Globus pallidus (tissue), 1 donor: Measurements from ENCODE around the gene AACS.
A peak's percentile ranks its signal among the peaks of the same experiment; 100 is the strongest.
"Not testable (repeated sequence)": the region's sequence is repeated elsewhere in the genome, so short reads cannot be mapped to it uniquely, and the experiment has no call there.

ENCODE experiments used
- DNase-seq: peaks from one replicate; pipeline ENCODE4 v3.0.0-alpha.2; 2015; ENCODE audit warnings: low spot score

AACS gene

DNA sequence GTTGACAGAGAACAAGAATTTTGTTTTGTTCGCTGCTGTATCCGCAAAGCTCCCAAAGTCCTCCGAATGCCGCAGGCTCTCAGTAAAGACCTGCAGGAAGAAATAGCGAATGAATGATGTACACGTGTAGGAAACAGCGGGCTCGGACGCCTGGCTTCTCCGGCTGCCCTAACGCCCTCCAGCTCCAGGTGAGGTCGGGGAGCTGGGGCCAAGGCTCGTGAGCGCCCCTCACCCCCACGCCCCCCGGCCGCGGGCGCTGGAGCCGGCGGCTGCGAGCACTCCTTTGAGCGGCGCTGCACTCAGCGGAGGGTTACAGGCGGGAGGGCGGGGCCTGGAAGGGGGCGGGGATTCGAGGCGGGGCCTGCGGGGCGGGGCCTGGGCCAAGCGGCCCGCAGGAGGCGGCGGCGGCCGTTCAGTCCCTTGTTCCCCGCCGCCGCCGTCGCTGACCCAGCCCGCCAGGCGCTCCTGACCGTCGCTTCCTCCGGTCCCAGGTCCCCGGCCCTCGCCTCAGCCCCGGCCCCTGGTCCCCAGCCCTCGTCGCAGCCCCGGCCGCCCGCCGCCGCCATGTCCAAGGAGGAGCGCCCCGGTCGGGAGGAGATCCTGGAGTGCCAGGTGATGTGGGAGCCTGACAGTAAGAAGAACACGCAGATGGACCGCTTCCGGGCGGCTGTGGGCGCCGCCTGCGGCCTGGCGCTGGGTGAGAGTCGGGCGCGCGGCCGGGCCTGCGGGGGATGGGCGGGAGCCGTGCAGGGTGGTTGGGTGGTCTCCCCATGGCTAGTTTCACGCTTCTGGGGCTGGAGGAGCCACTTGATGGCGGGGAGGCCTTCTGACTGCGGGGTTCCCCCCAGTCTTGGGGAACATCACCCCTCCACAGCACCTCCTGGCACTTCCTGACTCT lies at the start of gene AACS:
TSS of gene AACS (plus strand) at position 415 of the 898 bp plus-strand sequence. CDS start at position 565, 150 bp downstream.
- peak; percentile 80 for DNase-seq

DNA sequence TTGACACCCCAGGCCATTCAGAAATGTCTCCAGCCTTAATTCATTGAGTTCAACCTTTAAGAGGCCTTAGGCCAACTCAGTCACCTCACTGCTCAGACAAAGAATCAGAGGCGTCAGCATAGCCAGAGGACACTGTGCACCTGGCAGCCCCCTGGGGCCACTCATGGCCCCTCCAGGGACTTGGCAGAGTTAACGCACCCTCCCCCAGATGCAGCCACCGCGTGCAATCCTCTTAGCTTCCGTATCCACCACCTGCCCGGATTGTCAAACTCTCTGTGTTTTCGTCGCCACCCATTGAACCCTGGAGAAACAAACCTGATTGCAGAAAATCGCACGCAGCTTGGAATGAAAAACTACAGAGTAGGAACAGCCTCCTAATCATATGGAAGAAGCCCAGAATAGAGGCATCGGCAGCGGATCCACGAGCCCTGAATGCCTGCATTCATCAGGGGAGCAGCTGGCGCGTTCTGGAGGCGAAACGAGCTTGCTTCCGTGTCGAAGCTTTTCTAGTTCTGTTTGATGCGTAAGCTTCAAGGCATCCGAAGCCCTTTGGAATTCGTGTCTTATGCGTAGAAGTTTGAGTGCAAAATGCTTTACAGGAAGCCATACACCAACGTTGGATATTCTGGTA lies 49.4 kb upstream of the AACS start:
- DNase-seq, result peak; percentile 76

DNA sequence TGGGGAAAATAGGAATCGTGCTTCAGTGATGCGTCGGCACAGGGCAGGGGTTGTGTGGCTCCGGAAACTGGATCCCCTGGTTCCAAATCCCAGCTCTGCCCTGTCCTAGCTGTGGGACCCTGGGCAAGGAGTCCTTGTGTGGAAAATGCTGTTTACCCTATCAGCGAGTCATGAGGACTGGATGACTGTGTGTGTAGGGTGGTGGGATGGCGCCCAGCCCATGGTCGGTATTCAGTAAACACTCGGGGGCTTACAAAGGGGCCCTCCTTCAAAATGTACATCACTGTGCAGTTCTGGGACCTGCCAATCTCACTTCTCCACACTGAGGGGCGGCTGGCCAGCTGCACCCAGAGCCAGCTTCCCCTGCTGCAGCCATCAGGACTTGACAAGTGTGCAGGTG lies 47.4 kb upstream of the AACS start:
- no peak for DNase-seq

- DNase-seq, result no peak
Measured at GRCh38 chr12:125018356-125018755, 46.9 kb upstream of the AACS start.

DNA sequence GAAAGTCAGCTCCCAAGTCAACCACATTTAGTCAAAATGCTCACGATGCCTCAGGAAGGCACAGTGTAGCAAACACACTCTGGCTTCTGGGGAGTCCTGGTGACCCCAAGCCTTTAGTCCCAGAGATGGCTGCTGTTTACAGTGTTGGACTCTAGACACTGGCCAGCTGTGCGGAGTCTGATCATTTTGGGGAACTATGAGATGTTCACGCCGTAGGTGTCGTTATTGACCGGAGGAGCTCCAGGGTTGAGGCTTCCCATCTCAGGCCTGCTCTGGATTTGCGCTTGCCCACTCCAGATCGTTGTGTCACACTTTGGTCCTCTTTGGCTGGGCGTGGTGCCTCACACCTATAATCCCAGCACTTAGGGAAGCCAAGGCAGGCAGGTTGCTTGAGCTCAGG lies 44.1 kb upstream of the AACS start:
- DNase-seq, result no peak

- DNase-seq, result no peak
Measured at GRCh38 chr12:125021771-125022170, 43.5 kb upstream of the AACS start.

GRCh38 chr12:125023065-125023464 lies 42.2 kb upstream of the AACS start:
- DNase-seq, result no peak

DNA sequence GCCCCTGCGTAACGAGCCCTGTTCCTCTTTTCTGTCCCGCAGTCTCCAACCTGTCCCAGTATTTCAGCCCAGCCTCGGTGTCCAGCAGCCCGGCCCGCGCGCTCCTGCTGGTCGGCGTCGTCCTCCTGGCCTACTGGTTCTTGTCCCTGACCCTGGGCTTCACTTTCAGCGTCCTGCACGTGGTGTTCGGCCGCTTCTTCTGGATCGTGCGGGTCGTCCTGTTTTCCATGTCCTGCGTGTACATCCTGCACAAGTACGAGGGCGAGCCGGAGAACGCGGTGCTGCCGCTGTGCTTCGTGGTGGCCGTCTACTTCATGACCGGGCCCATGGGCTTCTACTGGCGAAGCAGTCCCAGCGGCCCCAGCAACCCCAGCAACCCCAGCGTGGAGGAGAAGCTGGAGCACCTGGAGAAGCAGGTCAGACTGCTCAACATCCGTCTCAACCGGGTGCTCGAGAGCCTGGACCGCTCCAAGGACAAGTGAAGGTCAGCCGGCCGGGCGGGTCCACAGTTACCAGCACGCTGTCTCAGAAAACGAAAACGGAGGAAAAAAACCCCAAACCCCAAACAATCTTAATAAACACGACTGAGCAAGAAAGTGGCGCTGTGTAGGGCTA lies 40.2 kb upstream of the AACS start:
- no peak for DNase-seq

GRCh38 chr12:125025606-125026235 lies 39.5 kb upstream of the AACS start:
- no peak for DNase-seq

DNA sequence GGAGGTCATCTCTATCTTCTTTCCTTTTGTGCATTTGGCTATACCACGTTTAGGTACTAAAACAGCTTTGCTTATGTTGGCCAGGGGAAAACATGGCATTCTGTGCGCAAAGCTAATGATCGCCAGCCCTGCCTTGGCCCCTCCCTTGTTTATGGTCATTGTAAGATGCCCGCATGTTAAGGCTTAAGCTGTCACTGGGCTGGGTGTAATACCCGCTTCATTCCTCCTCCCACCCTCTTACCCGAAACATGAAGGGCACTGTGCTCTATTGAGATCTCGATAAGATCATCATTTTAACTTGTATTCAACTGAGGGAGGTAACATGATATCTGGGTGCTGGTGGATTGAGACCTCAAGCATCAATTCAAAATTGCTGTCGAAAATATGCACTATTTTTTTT lies 37.1 kb upstream of the AACS start:
- DNase-seq, result no peak

- DNase-seq, result no peak
Measured at GRCh38 chr12:125029761-125030358, 35.4 kb upstream of the AACS start.

- not testable (repeated sequence) for DNase-seq
Measured at GRCh38 chr12:125031471-125031870, 33.8 kb upstream of the AACS start.

DNA sequence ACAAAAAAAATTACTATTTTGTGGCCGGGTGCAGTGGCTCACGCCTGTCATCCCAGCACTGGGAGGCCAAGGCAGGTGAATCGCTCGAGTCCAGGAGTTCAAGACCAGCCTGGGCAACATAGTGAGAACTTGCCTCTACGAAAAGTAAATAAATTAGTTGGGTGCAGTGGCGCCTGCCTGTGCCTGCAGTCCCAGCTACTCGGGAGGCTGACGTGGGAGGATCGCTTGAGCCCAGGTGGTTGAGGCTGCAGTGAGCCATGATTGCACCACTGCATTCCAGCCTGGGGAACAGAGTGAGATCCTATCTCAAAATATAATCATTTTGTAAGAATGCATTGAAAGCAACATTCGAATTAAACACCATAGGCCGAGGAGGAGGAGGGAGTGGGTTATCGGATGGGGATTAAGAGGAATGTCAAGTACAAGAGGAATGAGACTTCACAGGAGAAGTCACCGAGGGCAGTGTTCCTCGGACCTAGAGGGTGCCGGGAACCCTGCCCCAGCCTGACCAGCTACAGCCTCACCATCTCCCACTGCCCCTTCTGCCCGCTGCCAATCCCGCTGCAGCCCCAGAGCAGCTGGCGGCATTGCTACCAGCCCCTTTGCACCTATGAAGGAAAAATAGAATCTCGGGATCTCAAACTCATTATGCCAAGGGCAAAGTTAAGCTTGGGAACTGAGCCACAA lies 32.6 kb upstream of the AACS start:
- DNase-seq, result no peak

DNA sequence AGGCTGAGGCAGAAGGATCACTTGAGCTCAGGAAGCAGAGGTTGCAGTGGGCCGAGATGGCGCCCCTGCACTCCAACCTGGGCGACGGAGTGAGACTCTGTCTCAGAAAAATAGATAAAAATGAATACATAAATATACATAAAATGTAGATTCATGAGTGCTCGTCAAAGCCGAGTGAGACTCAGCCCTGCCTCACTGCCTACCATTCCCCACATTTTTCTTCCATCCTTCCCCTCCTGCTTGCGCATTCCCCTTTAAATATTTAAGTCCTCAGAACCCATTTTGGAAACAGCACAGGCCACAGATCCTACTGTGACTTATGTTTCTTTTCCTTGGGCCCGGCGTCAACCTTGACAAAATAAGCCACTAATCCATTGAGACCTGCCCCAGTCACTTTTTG lies 31.9 kb upstream of the AACS start:
- no peak for DNase-seq

- DNase-seq, result no peak
Measured at GRCh38 chr12:125038976-125039625, 26.1 kb upstream of the AACS start.

- no peak for DNase-seq
Measured at GRCh38 chr12:125049093-125049458, 16.2 kb upstream of the AACS start.

- DNase-seq, result no peak
Measured at GRCh38 chr12:125050446-125050845, 14.8 kb upstream of the AACS start.

- no peak for DNase-seq
Measured at GRCh38 chr12:125050868-125051267, 14.4 kb upstream of the AACS start.

DNA sequence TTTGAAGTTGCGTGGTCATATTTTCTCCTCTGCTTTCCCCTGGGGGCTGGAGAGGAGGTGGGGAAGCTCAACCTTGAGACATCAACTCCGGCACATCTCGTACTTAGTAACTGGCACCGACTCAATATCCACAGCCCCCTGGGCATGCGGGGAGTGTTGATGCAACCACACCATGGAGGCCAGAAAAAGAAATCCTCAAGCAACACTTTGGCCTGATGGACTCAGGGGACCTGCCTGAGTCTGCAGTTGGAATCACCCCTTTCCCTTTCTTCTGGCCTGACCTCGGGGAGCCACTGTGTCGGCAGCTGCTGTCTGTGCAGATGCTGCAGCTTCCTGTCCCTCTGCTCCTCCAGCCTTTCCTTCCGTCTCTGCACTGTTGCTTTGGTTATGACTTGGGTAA lies 11.4 kb upstream of the AACS start:
- DNase-seq, result no peak

GRCh38 chr12:125055591-125055990 lies 9.6 kb upstream of the AACS start:
- DNase-seq, result no peak

- DNase-seq, result no peak
Measured at GRCh38 chr12:125056306-125056705, 8.9 kb upstream of the AACS start.
